D721Med (cell line): ENCODE results near the gene TEX12.

Experiments
- DNase-seq: peaks from one replicate; pipeline ENCODE4 v3.0.0; 2011; ENCODE audit warnings: low spot score; ENCODE audit not compliant: insufficient read length
- FAIRE-seq: peaks from 2 replicates; lab custom pipeline; 2011; peaks lifted over from hg19 to GRCh38; lab: Jason Lieb, UNC
- TF ChIP-seq, protein P1 (sequence below): IDR thresholded peaks from 2 replicates; pipeline ENCODE4 v1.5.1; 2012; ENCODE audit warnings: mild to moderate bottlenecking, control low read depth; ENCODE audit not compliant: insufficient read depth; ENCODE audit errors: missing control alignments

TEX12 gene

DNA sequence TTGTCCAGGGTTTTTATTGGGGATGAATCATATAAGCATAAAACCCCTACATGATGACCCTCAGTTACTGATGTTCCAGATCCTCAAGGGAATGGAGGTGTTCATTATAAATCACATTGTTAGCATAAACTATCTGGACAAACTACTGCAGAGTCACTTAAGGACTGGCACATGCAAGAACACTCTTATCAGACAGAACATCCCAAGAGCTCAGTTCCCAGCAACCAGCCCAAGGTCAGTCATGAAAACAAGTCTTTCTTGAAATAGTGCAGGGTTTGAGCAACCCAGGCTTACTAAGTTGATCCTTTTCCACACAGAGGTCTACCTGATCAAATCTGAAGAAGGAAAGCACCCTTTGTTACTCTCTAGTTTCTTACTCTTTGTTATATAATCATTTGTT, 45.5 kb downstream of the TEX12 start:
- TF ChIP-seq, protein P1, sequence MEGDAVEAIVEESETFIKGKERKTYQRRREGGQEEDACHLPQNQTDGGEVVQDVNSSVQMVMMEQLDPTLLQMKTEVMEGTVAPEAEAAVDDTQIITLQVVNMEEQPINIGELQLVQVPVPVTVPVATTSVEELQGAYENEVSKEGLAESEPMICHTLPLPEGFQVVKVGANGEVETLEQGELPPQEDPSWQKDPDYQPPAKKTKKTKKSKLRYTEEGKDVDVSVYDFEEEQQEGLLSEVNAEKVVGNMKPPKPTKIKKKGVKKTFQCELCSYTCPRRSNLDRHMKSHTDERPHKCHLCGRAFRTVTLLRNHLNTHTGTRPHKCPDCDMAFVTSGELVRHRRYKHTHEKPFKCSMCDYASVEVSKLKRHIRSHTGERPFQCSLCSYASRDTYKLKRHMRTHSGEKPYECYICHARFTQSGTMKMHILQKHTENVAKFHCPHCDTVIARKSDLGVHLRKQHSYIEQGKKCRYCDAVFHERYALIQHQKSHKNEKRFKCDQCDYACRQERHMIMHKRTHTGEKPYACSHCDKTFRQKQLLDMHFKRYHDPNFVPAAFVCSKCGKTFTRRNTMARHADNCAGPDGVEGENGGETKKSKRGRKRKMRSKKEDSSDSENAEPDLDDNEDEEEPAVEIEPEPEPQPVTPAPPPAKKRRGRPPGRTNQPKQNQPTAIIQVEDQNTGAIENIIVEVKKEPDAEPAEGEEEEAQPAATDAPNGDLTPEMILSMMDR: no peak
- DNase-seq: no peak
- no peak for FAIRE-seq

DNA sequence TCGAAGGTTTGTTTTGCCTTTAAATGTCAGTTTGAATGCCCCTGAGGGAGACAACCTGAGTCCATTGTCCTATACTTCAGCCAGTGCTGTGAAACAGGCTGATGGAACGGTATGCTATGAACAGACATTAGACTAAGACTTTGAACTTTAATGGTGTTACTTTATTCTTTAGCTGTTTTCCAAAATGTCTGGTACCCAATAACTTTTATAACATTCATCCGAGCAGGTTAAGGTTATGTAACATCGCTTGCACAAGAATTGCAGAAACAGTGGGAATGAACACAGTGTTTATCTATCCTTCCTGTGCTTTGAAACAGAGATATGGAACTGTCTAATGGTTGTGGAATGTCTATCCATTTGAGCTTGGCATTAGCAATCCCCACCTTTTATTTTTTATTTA, 46.6 kb downstream of the TEX12 start:
- TF ChIP-seq, protein P1: no peak
- DNase-seq (no peak), FAIRE-seq (no peak)

DNA sequence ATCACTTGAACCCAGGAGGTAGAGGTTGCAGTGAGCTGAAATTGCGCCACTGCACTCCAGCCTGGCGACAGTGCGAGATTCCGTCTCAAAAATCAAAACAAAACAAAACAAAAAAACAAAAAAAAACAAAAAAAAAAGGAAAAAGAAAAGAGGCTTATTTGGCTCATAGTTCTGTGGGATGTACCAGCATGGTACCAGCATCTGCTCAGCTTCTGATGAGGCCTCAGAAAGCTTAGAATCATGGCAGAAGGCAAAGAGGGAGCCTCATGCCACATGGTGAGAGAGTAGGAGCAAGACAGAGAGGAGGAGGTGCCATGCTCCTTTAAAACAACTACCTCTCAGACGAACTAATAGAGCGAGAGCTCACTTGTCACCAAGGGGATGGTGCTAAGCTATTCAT, 48.4 kb downstream of the TEX12 start:
- TF ChIP-seq, protein P1: no peak
- no peak for DNase-seq
- no peak for FAIRE-seq

DNA sequence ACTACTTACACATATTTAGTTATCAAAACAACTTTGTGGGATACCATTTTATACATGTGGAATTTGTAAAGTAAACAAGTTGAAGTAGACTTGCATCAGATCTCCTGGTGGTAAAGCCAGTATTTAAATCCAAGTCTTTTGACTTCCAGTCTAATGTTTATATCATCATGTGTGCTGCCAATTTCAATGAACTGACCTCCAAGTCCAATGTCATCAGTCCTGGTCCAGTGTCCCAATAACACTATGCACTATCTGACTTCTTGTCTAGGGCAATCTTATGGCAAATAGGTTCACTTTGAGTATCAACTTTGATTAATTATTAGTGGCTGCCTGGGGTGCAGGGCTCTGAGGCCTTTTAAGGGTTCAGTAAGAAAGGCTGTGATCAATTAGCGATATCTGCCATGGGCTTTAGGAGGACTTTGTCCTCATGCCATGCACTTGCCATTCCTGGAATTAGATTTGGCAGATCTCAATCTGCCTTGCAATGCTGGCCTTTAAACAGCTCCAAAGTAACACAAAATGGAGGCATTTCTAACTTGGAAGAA, 49.5 kb downstream of the TEX12 start:
- DNase-seq (no peak), FAIRE-seq (no peak)
- TF ChIP-seq, protein P1: no peak

DNA sequence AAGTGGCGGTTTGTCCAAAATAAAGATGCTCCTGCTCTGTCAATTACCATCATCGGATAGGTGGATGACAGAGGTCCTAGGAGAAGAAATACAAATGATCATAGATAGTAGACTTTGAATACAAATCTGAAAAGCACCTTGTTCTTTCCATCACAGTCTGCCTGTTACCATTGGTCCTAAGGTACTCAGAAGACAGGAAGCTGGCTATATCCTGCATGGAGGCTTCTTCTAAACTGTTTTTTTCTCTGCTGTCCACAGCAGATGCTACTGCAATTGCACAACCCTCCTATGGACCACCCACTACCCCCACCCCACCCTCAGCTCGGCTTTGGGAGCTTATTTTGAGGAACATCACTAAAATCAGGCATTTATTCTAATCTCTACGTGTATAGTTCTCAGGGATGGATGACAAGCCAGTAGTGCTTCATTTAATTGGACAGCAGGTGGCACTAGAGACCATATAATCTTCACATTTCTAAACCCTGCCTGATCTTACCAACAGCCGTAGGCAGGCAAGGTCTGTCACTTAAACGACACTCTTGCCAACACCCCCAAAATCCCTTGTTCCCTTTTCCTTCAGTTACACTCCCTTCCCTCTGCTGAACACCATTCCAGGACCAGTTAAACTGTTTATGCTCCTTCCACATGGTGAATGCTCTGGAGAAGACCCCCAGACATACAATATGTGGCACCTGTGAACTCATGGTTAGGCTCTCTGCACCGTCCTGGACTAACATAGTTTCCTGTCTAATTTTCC, 52.5 kb downstream of the TEX12 start:
- peak; percentile 16 for FAIRE-seq
- TF ChIP-seq, protein P1: peak; percentile 85
- DNase-seq: peak; percentile 27

DNA sequence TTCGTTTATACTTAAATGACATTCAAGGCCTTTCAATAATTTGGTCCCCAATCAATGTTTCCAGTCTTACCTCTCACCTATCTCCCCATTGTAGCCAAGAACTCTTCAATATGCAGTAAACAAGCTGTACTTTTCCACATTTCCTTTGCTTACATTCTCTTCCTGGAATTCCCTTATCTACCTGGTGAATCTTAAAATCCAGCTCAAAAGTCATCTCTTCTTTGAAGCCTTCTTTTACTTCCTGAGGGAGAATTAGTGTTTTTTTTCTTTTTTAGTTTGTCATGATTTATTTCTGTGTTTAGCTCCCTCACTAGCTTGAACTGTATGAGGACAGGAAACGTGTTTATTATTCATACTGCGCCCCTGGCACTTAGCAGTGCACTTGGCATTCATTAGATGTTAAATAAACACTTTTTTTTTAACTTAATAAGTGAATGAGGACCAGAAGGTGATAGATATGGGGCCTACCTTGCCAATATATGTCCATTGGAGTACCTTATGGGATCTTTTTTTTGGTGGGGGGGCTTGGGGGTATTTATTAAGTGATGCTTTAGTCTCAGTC, 54.2 kb downstream of the TEX12 start:
- TF ChIP-seq, protein P1: no peak
- no peak for FAIRE-seq
- no peak for DNase-seq
